ENCODE data around the gene RNASE13.
A peak's percentile ranks its signal among the peaks of the same experiment; 100 is the strongest.

The RNASE13 gene

DNA sequence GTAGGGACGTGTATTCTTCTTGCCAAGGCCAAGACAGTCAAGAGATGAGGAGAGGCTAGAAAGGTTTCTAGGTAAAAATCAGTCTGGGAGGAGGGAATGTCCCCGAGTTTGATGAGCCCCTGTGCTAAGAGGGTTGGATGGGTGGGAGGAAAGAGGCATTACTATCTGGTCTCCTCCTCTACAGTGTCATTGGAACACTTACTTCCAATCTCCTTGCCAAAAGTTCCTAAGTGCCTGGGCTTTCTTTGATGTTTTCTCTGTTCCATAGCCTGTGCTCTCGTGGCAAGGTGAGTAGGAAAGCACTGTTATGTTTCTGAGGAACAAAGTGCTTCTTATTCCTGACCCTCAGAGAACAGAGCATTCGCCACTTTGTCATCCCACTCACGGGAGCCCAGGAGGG lies at the start of gene RNASE13:
Gene RNASE13, minus strand, starts transcription at position 101 of the 400 bp plus-strand sequence. CDS start 519 bp downstream, outside the sequence.
- no peak for DNase-seq

- DNase-seq: no peak
Measured at GRCh38 chr14:21084396-21084795, 49.8 kb upstream of the RNASE13 start.

DNA sequence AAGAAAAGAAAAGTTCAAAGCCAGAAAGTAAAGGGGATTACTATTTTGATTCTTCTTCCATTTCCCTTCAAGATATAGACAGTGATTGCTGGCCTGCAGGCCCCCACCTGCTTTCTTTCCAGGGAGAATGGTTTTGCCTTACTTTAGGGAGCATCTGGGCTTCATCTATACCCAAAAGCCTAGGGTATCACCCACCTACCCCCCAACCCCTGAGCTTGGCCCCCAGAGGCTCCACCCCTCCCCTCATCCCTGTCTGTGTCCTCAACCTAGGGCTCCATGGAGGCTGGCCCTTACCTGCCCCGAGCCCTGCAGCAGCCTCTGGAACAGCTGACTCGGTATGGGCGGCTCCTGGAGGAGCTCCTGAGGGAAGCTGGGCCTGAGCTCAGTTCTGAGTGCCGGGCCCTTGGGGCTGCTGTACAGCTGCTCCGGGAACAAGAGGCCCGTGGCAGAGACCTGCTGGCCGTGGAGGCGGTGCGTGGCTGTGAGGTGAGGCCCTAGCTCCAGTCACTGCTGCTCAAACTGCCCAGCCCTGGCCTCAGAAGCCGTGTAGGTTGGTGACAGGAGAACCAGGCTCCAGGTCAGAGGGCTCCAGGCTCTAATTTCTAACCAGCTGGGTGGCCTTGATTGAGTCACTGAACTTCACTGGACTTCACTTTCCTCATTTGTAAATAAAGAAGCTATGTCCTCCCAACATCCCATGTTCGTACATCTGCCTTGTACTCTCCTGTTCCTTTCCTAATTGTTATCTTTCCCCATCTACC lies 49.1 kb upstream of the RNASE13 start:
- no peak for DNase-seq

DNA sequence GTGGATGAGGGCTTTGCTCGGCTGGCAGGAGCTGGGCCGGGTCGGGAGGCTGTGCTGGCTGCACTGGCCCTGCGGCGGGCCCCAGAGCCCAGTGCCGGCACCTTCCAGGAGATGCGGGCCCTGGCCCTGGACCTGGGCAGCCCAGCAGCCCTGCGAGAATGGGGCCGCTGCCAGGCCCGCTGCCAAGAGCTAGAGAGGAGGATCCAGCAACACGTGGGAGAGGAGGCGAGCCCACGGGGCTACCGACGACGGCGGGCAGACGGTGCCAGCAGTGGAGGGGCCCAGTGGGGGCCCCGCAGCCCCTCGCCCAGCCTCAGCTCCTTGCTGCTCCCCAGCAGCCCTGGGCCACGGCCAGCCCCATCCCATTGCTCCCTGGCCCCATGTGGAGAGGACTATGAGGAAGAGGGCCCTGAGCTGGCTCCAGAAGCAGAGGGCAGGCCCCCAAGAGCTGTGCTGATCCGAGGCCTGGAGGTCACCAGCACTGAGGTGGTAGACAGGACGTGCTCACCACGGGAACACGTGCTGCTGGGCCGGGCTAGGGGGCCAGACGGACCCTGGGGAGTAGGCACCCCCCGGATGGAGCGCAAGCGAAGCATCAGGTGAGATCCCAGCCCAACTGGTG lies 47.0 kb upstream of the RNASE13 start:
- no peak for DNase-seq

- no peak for DNase-seq
Measured at GRCh38 chr14:21078726-21079125, 44.1 kb upstream of the RNASE13 start.

GRCh38 chr14:21078287-21078686 lies 43.7 kb upstream of the RNASE13 start:
- no peak for DNase-seq

DNA sequence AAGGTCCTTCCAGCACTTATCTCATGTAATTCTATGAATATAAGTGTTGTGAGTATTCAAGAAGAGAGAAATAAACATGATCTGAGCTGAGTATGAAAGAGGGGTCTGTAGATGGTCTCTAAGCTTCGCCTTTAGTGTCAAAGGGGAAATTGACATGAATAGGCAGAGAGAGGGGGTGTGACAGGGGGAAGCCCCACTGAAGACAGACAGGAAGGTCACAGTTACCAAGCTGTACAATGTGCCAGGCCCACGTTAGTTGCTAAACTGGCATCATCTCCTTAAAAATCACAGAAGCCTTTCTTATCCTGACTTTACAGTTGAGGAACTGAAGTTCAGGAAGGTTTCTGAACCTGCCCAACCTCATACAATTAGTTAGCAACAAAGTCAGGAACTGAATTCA lies 43.1 kb upstream of the RNASE13 start:
- DNase-seq: no peak

DNA sequence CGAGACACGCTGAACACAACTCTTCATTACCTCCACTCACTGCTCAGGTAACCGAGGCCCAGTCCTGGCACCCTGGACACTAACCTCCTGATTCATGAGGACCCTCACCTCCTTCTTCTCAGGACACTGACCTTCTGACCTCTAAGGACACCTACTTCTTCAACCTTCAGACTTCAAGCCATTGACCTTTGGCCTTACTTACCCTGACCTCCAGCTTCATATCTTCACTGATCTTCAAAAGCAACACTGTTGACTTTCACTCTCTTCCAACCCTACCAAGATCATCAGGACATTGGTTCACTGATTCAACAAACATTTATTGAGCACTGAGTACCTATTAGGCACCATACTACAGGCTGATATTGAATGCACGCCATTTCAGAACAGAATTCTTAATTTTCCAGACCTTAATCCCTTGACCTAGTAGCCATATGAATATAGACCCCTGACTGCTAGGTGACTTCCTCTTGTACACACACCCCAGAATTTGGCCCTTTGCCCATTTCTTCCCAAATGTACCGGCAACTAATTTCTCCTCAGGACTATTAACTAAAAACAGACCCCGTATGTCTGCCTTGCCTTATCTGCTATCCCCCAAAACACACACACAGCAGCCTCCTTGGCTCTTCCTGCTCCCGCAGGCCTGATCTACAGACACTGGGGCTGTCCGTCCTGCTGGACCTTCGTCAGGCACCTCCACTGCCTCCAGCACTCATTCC lies 41.3 kb upstream of the RNASE13 start:
- DNase-seq: no peak

- no peak for DNase-seq
Measured at GRCh38 chr14:21074398-21075272, 40.0 kb upstream of the RNASE13 start.

DNA sequence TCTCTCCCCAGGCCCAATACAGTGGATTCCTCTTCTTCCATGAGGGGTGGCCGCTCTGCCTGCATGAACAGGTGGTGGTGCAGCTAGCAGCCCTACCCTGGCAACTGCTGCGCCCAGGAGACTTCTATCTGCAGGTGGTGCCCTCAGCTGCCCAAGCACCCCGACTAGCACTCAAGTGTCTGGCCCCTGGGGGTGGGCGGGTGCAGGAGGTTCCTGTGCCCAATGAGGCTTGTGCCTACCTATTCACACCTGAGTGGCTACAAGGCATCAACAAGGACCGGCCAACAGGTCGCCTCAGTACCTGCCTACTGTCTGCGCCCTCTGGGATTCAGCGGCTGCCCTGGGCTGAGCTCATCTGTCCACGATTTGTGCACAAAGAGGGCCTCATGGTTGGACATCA lies 39.3 kb upstream of the RNASE13 start:
- DNase-seq: no peak

- no peak for DNase-seq
Measured at GRCh38 chr14:21072781-21073339, 38.3 kb upstream of the RNASE13 start.

DNA sequence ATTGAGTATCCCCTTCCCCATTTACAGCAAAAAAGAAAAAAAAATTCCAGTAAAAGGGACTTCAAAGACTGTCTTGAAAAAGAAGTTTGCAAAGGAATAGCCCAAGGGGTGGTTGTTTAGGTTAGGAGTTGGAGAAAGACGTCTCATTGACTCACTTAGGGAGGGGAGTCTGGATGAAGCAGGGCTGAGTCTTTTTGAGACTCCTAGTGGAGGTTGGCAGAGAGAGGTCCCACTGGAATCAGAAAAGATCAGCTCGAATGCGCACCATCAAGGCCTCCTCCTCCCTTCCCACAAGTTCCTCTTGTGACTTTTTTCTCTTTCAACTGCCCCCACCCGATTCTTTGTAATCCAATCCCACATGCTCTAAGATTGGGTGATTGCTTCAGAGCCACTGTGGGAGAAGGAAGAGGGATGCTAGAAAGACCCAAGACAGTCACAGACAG lies 37.4 kb upstream of the RNASE13 start:
- DNase-seq: peak in 1 of 2 donors; percentile 47

DNA sequence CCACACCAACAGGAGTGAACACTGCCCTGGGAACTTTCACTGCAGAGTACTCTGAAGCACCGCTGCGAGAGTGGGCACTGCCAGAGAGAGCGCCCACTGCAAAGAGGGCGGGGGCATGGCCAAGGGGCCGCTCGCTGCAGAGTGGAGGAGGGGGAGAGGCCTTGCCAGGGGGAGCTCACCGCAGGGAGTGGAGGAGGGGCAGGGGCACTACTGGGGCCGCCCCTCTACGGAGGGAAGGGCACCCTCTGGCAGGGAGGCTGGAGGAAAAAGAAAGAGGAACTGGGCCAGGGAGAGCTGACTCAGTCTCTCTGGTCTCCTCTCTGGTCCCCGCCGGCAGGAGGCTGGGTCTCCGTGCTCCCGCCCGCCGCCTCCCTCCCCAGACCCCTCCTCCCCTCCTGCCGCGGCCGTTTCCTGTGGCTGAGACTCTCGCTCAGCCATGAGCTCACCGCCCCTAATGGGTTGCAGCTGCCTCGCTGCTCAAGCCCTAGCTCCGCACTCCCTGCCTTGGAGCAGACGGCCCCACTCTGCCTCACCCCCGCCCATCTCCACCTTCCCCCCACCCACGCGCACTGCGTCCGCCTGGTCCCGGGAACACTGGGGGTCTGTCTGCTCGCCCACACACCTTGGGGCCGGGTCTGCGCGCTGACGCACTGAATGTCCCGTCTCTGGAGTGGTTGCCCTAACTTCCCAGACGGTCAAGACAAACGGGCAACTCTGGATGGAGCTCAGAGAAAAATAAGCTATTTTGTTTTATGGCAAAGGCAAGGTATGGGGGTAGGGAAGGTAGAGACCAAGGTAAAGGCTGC lies 36.8 kb upstream of the RNASE13 start:
- DNase-seq: peak; percentile 89 to 90

DNA sequence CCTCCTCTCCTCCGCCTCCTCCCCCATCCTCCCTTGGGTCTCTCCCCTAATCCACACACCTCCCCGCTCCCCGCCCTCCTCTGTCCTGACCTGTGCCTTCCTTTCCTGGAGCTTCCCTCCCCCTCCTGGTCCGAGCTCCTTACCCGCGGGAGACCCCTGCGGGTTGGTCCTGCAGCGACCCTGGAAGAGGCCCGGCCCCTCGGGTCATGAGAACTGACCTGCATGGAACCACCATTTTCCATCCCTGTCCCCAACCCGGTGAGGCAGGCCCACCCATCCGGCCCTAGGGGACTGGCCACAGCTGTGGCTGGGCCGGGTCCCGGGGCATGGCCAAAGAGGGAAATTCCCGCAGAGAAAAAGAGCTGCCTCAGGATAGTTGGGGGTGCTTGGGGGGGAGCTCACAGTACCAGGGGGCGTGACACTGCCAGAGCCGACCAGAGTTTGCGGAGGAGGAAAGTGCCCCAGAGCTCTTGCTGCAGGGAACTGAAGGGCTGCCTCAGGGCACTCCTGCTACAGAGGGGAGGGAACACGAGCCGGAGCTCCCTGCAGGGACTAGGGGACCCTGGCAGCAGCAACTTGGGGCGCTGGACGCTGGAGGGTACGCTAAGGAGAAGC lies 36.1 kb upstream of the RNASE13 start:
- peak; percentile 8 to 72 for DNase-seq

- no peak for DNase-seq
Measured at GRCh38 chr14:21070083-21070609, 35.5 kb upstream of the RNASE13 start, which contains the start of gene ARHGEF40. ARHGEF40 (plus strand) TSS chr14:21070304; CDS start chr14:21070397, 93 bp downstream.

DNA sequence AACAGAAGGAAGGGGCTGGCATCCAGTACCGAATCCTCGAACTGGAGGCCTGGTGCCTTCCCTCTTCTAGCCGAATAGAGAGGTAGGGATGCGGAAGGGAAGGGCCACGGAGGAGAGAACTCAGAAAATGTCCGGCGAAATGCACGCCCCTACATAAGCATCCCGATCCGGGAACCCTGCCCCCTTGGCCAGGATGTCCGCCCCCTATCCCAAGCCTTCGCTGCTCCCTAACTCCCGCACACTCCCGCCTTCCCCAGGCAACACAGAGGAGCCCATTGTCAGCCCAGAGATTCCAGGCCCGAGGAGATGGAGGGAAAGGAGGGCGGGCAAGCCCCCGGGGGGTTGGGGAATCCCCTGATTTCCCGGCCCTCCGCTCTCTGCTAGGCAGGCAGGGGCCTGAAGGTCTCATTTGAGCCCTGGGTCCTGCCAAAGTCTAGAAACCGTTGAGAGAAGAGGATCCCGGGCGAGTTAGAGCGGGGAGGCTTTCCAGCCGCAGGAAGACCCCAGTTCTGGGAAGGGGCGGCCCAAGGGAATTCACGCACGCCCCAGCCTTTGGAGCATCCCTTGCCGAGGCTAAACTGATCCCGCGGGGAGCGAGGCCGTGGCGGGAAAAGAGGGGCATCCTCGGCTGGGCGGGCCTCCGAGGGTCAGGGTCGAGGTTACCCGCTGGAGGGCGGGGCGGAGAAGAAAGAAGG lies 34.9 kb upstream of the RNASE13 start:
- DNase-seq: no peak

- peak in 1 of 2 donors; percentile 47 for DNase-seq
Measured at GRCh38 chr14:21068521-21069387, 34.1 kb upstream of the RNASE13 start.

GRCh38 chr14:21066882-21067502 lies 32.4 kb upstream of the RNASE13 start:
- peak in 1 of 2 donors; percentile 10 for DNase-seq
